HG02759 (cell line): Measurements from ENCODE around the gene NEDD4.
A peak's percentile ranks its signal among the peaks of the same experiment; 100 is the strongest.
"Not testable (repeated sequence)": the region's sequence is repeated elsewhere in the genome, so short reads cannot be mapped to it uniquely, and the experiment has no call there.

Experiments used
- ATAC-seq: cut with Tn5 transposase; IDR thresholded peaks from one replicate; pipeline ENCODE4 v1.9.1; 2021; ENCODE audit warnings: mild to moderate bottlenecking, moderate library complexity; ENCODE audit not compliant: unreplicated experiment

The NEDD4 gene

GRCh38 chr15:56007053-56007452 lies 13.6 kb upstream of the NEDD4 start:
- not testable (repeated sequence) for ATAC-seq

GRCh38 chr15:56006371-56006770 lies 13.0 kb upstream of the NEDD4 start:
- not testable (repeated sequence) for ATAC-seq

- not testable (repeated sequence) for ATAC-seq
These were observed 10.9 kb upstream of the NEDD4 start for GRCh38 chr15:56004281-56004680.

- ATAC-seq = not testable (repeated sequence)
These were observed 10.4 kb upstream of the NEDD4 start for GRCh38 chr15:56003777-56004176.

- ATAC-seq = not testable (repeated sequence)
These were observed 9.9 kb upstream of the NEDD4 start for GRCh38 chr15:56003277-56003676.

- no peak for ATAC-seq
These were observed 8.2 kb upstream of the NEDD4 start for GRCh38 chr15:56001471-56002078.

- ATAC-seq = no peak
These were observed 6.2 kb upstream of the NEDD4 start for GRCh38 chr15:55999658-56000057.

GRCh38 chr15:55998478-55998877 lies 5.1 kb upstream of the NEDD4 start:
- no peak for ATAC-seq

GRCh38 chr15:55993804-55994560 lies 570 bp upstream of the NEDD4 start:
- ATAC-seq = peak; percentile 5

GRCh38 chr15:55992769-55993110 lies 672 bp downstream of the NEDD4 start:
- no peak for ATAC-seq

- no peak for ATAC-seq
These were observed 1.3 kb downstream of the NEDD4 start for GRCh38 chr15:55991802-55992768.

GRCh38 chr15:55990998-55991397 lies 2.4 kb downstream of the NEDD4 start:
- ATAC-seq = no peak

GRCh38 chr15:55990516-55990915 lies 2.9 kb downstream of the NEDD4 start:
- no peak for ATAC-seq

- ATAC-seq = no peak
These were observed 4.0 kb downstream of the NEDD4 start for GRCh38 chr15:55989383-55989782.

- no peak for ATAC-seq
These were observed 11.7 kb downstream of the NEDD4 start for GRCh38 chr15:55981582-55982249.

GRCh38 chr15:55980511-55980910 lies 12.9 kb downstream of the NEDD4 start:
- no peak for ATAC-seq

- no peak for ATAC-seq
These were observed 16.2 kb downstream of the NEDD4 start for GRCh38 chr15:55977231-55977630.

- no peak for ATAC-seq
These were observed 23.1 kb downstream of the NEDD4 start for GRCh38 chr15:55970286-55970685.

- ATAC-seq = no peak
These were observed 23.8 kb downstream of the NEDD4 start for GRCh38 chr15:55969582-55969981.

- ATAC-seq = no peak
These were observed 24.5 kb downstream of the NEDD4 start for GRCh38 chr15:55968923-55969322.

GRCh38 chr15:55965091-55965490 lies 28.3 kb downstream of the NEDD4 start:
- no peak for ATAC-seq
